Loucy (cell line): Measurements from ENCODE around the gene BRICD5.
"Not testable (repeated sequence)": the region's sequence is repeated elsewhere in the genome, so short reads cannot be mapped to it uniquely, and the experiment has no call there.

Experiments
- H2AFZ ChIP-seq: fragments of 200-600 bp; sonication (generic); 2 replicates; pipeline ENCODE4 v1.6.0; 2016; ENCODE audit warnings: antibody characterized with exemption, mild to moderate bottlenecking, low read length, moderate library complexity
- H3F3A ChIP-seq: fragments of 200-600 bp; 2 replicates; pipeline ENCODE4 v1.6.0; 2016; ENCODE audit warnings: antibody characterized with exemption, low read depth, mild to moderate bottlenecking
- H3K27me3 ChIP-seq: fragments of 200-600 bp; sonication (generic); 2 replicates; pipeline ENCODE4 v1.6.1; 2014; ENCODE audit warnings: low read length, mild to moderate bottlenecking; ENCODE audit not compliant: insufficient read depth, poor library complexity, severe bottlenecking
- H3K36me3 ChIP-seq: fragments of 200-600 bp; sonication (generic); 2 replicates; pipeline ENCODE4 v1.6.1; 2016; ENCODE audit warnings: low read length; ENCODE audit not compliant: insufficient read depth
- H3K4me1 ChIP-seq: fragments of 200-600 bp; sonication (generic); 2 replicates; pipeline ENCODE4 v1.5.1; 2014; ENCODE audit warnings: low read length, mild to moderate bottlenecking; ENCODE audit not compliant: insufficient read depth, poor library complexity, severe bottlenecking
- H3K4me2 ChIP-seq: fragments of 200-600 bp; sonication (generic); 2 replicates; pipeline ENCODE4 v1.6.0; 2014; ENCODE audit warnings: antibody characterized with exemption, low read length, low read depth, mild to moderate bottlenecking; ENCODE audit not compliant: poor library complexity, severe bottlenecking
- H3K4me3 ChIP-seq: fragments of 200-600 bp; sonication (generic); 2 replicates; pipeline ENCODE4 v1.5.1; 2014; ENCODE audit warnings: low read length, mild to moderate bottlenecking, mixed read lengths; ENCODE audit not compliant: poor library complexity, severe bottlenecking
- H3K79me2 ChIP-seq: fragments of 200-600 bp; sonication (generic); 2 replicates; pipeline ENCODE4 v1.6.1; 2014; ENCODE audit warnings: low read length; ENCODE audit not compliant: insufficient read depth
- H3K9ac ChIP-seq: fragments of 200-600 bp; sonication (generic); 2 replicates; pipeline ENCODE4 v1.6.0; 2014; ENCODE audit warnings: mild to moderate bottlenecking, low read depth, low read length, moderate library complexity; ENCODE audit not compliant: poor library complexity, severe bottlenecking
- H3K9me2 ChIP-seq: fragments of 200-600 bp; sonication (generic); replicated peaks from 2 replicates; pipeline ENCODE4 v1.6.1; 2016; ENCODE audit warnings: low read depth, low read length, mixed read lengths
- H3K9me3 ChIP-seq: fragments of 200-600 bp; sonication (generic); 2 replicates; pipeline ENCODE4 v1.6.1; 2014; ENCODE audit warnings: mild to moderate bottlenecking, antibody characterized with exemption, low read length, low read depth; ENCODE audit not compliant: insufficient read depth
- H4K20me1 ChIP-seq: fragments of 200-600 bp; sonication (generic); 2 replicates; pipeline ENCODE4 v1.6.0; 2014; ENCODE audit warnings: antibody characterized with exemption, low read length, mild to moderate bottlenecking; ENCODE audit not compliant: insufficient read depth, poor library complexity, severe bottlenecking
- CTCF ChIP-seq: fragments of 200-600 bp; sonication (generic); conservative IDR thresholded peaks from 2 replicates; pipeline ENCODE4 v1.5.1; 2014; ENCODE audit warnings: mild to moderate bottlenecking, antibody characterized with exemption, low read length
- EZH2phosphoT487 ChIP-seq: fragments of 200-600 bp; IDR thresholded peaks from 2 replicates; pipeline ENCODE4 v1.6.1; 2018; ENCODE audit warnings: antibody characterized with exemption, mild to moderate bottlenecking, moderate library complexity, borderline replicate concordance

The BRICD5 gene

DNA sequence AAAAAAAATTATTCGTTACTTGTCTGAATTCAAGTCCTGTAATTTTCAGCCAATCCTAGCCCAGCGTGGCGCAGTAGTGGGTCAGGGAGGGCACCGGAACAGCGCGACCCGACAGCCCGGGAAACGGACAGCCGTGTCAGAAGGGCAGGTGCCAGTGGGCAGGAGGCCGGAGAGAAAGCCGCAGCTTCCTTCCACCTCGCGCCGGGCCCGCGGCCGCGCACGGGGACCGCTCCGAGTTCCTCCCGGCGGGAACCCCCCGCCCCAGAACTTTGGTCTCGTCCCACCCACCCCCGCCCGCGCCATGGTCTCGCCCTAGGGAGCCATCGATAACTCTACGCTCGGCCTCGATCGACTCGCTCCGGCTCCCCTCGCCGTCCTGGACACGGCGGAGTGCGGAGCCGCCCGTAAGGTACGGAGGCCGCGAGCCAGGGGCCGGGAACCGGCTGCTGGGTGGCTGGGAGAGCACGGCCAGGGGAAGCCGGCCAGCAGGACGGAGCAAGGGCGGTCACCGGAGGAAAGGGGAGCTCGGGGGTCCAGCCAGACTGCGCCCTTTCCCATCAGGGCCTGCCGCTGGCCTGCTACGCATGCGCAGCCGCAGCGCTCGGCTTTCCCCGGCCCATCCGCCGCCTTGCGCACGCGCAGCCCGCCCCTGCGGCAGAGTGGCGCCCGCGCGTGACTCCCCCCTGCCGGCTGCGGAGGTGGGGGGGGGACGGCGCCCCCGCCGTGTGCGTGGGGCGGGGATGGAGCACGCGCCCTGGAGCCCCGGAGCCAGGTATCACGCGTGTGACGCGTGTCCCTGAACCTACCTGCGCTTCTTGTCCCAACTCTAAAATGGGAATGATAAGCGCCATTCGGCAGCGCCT is 5.3 kb downstream of the BRICD5 start, which contains the start of gene MLST8:
MLST8 (plus strand) TSS at position 351 of the 863 bp plus-strand sequence. CDS start 632 bp downstream, outside the sequence.
- H3K4me1 ChIP-seq: no peaks in the 10 kb centered on the region
- H3K9me3 ChIP-seq: no peaks in the 10 kb centered on the region
- H3K36me3 ChIP-seq: no peaks in the 10 kb centered on the region
- H3F3A ChIP-seq: no peaks in the 10 kb centered on the region
- H4K20me1 ChIP-seq: no peaks in the 10 kb centered on the region
- peak within 1 kb of the TSS; percentile 82 for H3K4me3 ChIP-seq
- no peak for TF ChIP-seq EZH2phosphoT487
- no peak for TF ChIP-seq CTCF
- H3K9me2 ChIP-seq: no peaks in the 10 kb centered on the region
- peak within 1 kb of the TSS; percentile 87 for H3K4me2 ChIP-seq
- peaks cover 6% of the 10 kb centered on the region; the same call in 1 of the 2 replicates for H3K79me2 ChIP-seq
- H3K27me3 ChIP-seq: no peaks in the 10 kb centered on the region
- H2AFZ ChIP-seq: peak within 1 kb of the TSS; percentile 83
- H3K9ac ChIP-seq: peak within 1 kb of the TSS; percentile 79

DNA sequence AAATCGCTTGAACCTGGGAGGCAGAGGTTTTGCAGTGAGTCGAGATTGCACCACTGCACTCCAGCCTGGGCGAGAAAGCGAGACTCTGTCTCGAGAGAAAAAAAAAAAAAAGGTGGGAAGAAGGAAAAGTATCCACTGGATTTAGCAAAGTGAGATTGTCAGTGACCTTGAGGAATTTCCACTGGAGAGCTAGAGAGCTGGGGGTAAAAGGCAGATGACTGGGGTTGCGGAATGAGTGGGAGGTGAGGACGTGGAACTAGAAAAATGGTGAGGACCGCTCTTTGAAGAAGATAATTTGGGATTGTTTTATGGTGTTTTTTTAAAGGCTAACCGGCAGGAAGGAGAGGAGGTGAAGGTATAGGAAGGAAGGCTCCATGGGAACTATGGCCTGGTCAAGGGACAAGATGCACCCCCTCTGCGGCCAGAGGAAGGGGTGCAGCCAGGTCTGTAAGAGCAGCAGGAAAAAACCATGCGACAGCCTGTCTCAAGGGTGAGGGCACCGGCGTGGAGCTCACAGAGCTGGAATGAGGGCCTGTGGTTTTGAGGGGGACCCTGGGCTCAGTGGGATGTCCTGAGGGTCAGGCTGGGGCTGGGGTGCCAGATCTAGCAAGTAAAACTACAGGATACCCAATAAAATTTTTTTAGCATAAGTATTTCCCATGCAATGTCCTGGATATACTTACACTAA is 6.1 kb downstream of the BRICD5 start:
- no peaks in the 10 kb centered on the region for H3K4me1 ChIP-seq
- H3K27me3 ChIP-seq: no peaks in the 10 kb centered on the region
- H2AFZ ChIP-seq: peak overlapping the region; percentile 71
- peak overlapping the region; percentile 79 for H3K9ac ChIP-seq
- H3K36me3 ChIP-seq: no peaks in the 10 kb centered on the region
- H3K79me2 ChIP-seq: peaks cover 6% of the 10 kb centered on the region; the same call in 1 of the 2 replicates
- no peaks in the 10 kb centered on the region for H3K9me3 ChIP-seq
- no peaks in the 10 kb centered on the region for H3F3A ChIP-seq
- peak overlapping the region; percentile 81 for H3K4me2 ChIP-seq
- no peak for TF ChIP-seq EZH2phosphoT487
- TF ChIP-seq CTCF: no peak
- no peaks in the 10 kb centered on the region for H3K9me2 ChIP-seq
- H3K4me3 ChIP-seq: peak overlapping the region; percentile 82
- no peaks in the 10 kb centered on the region for H4K20me1 ChIP-seq

- not testable (repeated sequence) for H2AFZ ChIP-seq, H3K9ac ChIP-seq, H3K4me3 ChIP-seq, H3F3A ChIP-seq, H3K9me2 ChIP-seq, H3K4me2 ChIP-seq, H3K36me3 ChIP-seq, H3K4me1 ChIP-seq, H3K79me2 ChIP-seq, H4K20me1 ChIP-seq, H3K27me3 ChIP-seq, H3K9me3 ChIP-seq
These were observed 7.5 kb downstream of the BRICD5 start for GRCh38 chr16:2203119-2203688.
